ENCODE results near the gene MRPL44. TPM values are rescaled to one million over a fixed set of nuclear protein-coding genes. Genes with fewer than 3 reads are reported as not detected.

Gene MRPL44
- total and polyA plus RNA-seq, 2 of the 8 experiments (the other 6 are each of a cell fraction or from before 2014, with no cell fraction given), result 32.0 to 53.2 TPM

- Histone ChIP-seq H3K9me3 (ENCODE audit: insufficient read depth in 2 of 2, low read depth in 1 of 2, low read length in 1 of 2) (no peaks in the 10 kb centered on the region), H3K18ac (ENCODE audit: extremely low read depth, low read length) (no peak overlapping the region), H3K9ac (replicated peaks in 1 of 4; ENCODE audit: extremely low read depth in 1 of 4, low read depth in 3 of 4, low read length in 3 of 4) (no peak overlapping the region), H3K79me1 (ENCODE audit: low read depth, low read length) (peaks cover 14% of the 10 kb centered on the region), H4K20me1 (replicated peaks in 1 of 2; ENCODE audit: control insufficient read depth in 1 of 2, insufficient read depth in 2 of 2, low read length in 2 of 2) (peaks cover 5 to 11% of the 10 kb centered on the region in 2 experiments), H3K23ac (ENCODE audit: insufficient read length) (no peak overlapping the region), H3K4me1 (replicated peaks in 1 of 4; ENCODE audit: control insufficient read depth in 3 of 4, insufficient read depth in 4 of 4, low read length in 3 of 4) (peaks cover 0 to 5% (median 0%) of the 10 kb centered on the region in 4 experiments; a peak in 2 of 7 replicates), H3K4me2 (ENCODE audit: insufficient read depth in 1 of 2, low read depth in 2 of 2, low read length in 2 of 2) (no peak overlapping the region), H4K5ac (ENCODE audit: insufficient read length, low read depth, low read length) (no peak overlapping the region), H2BK5ac (ENCODE audit: low read depth, low read length) (no peak overlapping the region), H3K79me2 (ENCODE audit: control insufficient read depth in 1 of 2, insufficient read depth in 2 of 2, low read length in 2 of 2) (peaks cover 11 to 47% of the 10 kb centered on the region in 2 experiments), H3K4me3 (ENCODE audit: extremely low read depth in 1 of 4, insufficient read depth in 2 of 4, low read depth in 3 of 4, low read length in 4 of 4) (no peak overlapping the region), H2BK12ac (ENCODE audit: low read depth, low read length) (no peak overlapping the region), H3K4ac (replicated peaks; ENCODE audit: insufficient read length, low read depth, low read length) (no peak overlapping the region), H2BK15ac (ENCODE audit: low read length) (no peak overlapping the region), H2BK120ac (replicated peaks; ENCODE audit: low read depth, low read length) (no peak overlapping the region), H2BK20ac (ENCODE audit: low read length) (no peak overlapping the region), H4K8ac (ENCODE audit: extremely low read depth, insufficient read depth, low read length) (no peak overlapping the region), H4K91ac (replicated peaks; ENCODE audit: insufficient read length, low read length) (no peak overlapping the region), H3K36me3 (ENCODE audit: control insufficient read depth in 2 of 4, insufficient read depth in 4 of 4, low read length in 3 of 4) (peaks cover 0 to 27% (median 2%) of the 10 kb centered on the region in 4 experiments; a peak in 4 of 8 replicates), H3K27me3 (replicated peaks in 1 of 4; ENCODE audit: control insufficient read depth in 3 of 4, extremely low read depth in 1 of 4, insufficient read depth in 3 of 4, low read length in 3 of 4) (no peaks in the 10 kb centered on the region), H2AFZ (ENCODE audit: low read length) (no peak overlapping the region), H3K23me2 (ENCODE audit: low read depth, low read length) (no peaks in the 10 kb centered on the region), H2AK5ac (ENCODE audit: low read depth, low read length) (no peak overlapping the region), H3K27ac (ENCODE audit: low read depth, low read length) (no peak overlapping the region), H3K14ac (ENCODE audit: insufficient read length) (no peak overlapping the region), H3K56ac (replicated peaks; ENCODE audit: insufficient read length, low read depth, low read length) (no peak overlapping the region)
- FAIRE-seq, result no peak
- POLR2A ChIA-PET (ENCODE audit: partially characterized antibody), result no interaction called here
- CTCF ChIA-PET (ENCODE audit: partially characterized antibody), result interaction anchor here (0.7 to 1.0 kb wide), 2 partner anchors 735 to 1225 kb away, joined by 3 to 4 read pairs; no protein-coding TSS in a partner anchor
- WGBS, 2 experiments (ENCODE audit: extremely low coverage in 1 of 2, insufficient coverage in 1 of 2, insufficient read length in 1 of 2, insufficient replicate concordance in 2 of 2, low coverage in 1 of 2, low lambda C conversion rate in 2 of 2, missing lambda C conversion rate in 1 of 2), result 94% methylated on average over 8 of the region's 8 CpGs; no CpG with 5 or more reads in 1 of the 2 experiments
- DNase-seq (ENCODE audit: low read depth in 1 of 2, low spot score in 2 of 2), result no peak
- TF ChIP-seq CBX5 (IDR thresholded peaks at IDR 0.05; ENCODE audit: low read depth, low read length), result no peak
- no peak for TF ChIP-seq GTF2F1 (IDR thresholded peaks at IDR 0.05; ENCODE audit: borderline replicate concordance, low read depth, low read length)
- no peak for TF ChIP-seq JUN (IDR thresholded peaks at IDR 0.05; ENCODE audit: low read depth, low read length)
- TF ChIP-seq SIRT6 (IDR thresholded peaks at IDR 0.05; ENCODE audit: low read length), result no peak
- no peak for TF ChIP-seq CBX8 (IDR thresholded peaks at IDR 0.05; ENCODE audit: borderline replicate concordance, low read depth, low read length)
- TF ChIP-seq CTCF (IDR thresholded peaks at IDR 0.05; ENCODE audit: control extremely low read depth in 1 of 3, insufficient read depth in 1 of 3, low read depth in 1 of 3, low read length in 3 of 3), result no peak
- TF ChIP-seq YY1 (IDR thresholded peaks at IDR 0.05; ENCODE audit: low read depth, low read length), result no peak
- TF ChIP-seq SRF (IDR thresholded peaks at IDR 0.05; ENCODE audit: low read depth, low read length), result no peak
- TF ChIP-seq ATF3 (IDR thresholded peaks at IDR 0.05; ENCODE audit: insufficient read depth, low read depth, low read length), result no peak
- TF ChIP-seq PHF8 (conservative IDR thresholded peaks at IDR 0.05; ENCODE audit: low read depth, low read length), result no peak
Observed at GRCh38 chr2:223916181-223916920, 40.9 kb upstream of the MRPL44 start.

All from H1 (cell line).